Right ventricle myocardium inferior (tissue), 1 donor: ENCODE results near the gene RAI1. TPM values are rescaled to one million over a fixed set of nuclear protein-coding genes. Genes with fewer than 3 reads are reported as not detected.
"Not testable (repeated sequence)": the region's sequence is repeated elsewhere in the genome, so short reads cannot be mapped to it uniquely, and the experiment has no call there.

ENCODE experiments used
- ATAC-seq: fragments of 200-7000 bp; cut with Tn5 transposase; one replicate; pipeline ENCODE4 v1.9.1; 2020; ENCODE audit warnings: mild to moderate bottlenecking, moderate library complexity
- DNase-seq: peaks from one replicate; pipeline ENCODE4 v3.0.0; 2021; ENCODE audit errors: missing footprints
- intact Hi-C: fragments of 100-400 bp; cut with DNase I; formaldehyde crosslinking; loops from one replicate; pipeline ENCODE4 v1.11.0; 2022
- total RNA-seq: library from RNA; stranded (reverse); fragmentation: NEBNext Ultra II Directional; extraction: Animal tissue kit (Norgen Biotek cat#: 25700); gene quantifications from one replicate; pipeline ENCODE4 v1.2.1, GENCODE V29; 2021
- donor health status: DM: no; HTN: yes; CAD: no; lungs with severe emphysema.

Gene RAI1
- total RNA-seq, 1 donor from 2014 or later = 31.9 TPM

GRCh38 chr17:17677299-17678040 is 3.8 kb upstream of the RAI1 start:
- DNase-seq = no peak
- intact Hi-C loops = no loop called here

GRCh38 chr17:17678063-17678699 is 3.1 kb upstream of the RAI1 start:
- intact Hi-C loops, ATAC-seq, DNase-seq: not testable (repeated sequence)

More at GRCh38 chr17:17677299-17678040, 3.8 kb upstream of the RAI1 start:
- ATAC-seq = no peak

DNA sequence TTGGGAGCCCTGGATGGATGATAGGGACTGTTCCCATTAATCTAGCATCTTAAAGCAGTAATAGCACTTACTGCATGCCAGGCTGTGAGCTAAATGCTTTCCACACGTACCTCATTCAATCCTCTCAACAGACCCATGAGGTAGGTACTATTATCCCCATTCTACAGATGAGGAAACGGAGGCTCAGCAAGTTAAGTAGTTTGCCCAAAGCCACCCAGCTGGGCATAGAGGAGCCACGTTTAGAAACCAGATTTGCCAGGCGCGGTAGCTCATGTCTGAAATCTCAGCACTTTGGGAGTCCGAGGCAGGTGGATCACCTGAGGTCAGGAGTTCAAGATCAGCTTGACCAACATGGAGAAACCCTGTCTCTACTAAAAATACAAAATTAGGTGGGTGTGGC is 2.0 kb upstream of the RAI1 start:
- ATAC-seq (no peak), DNase-seq (no peak)
- intact Hi-C loops = no loop called here

DNA sequence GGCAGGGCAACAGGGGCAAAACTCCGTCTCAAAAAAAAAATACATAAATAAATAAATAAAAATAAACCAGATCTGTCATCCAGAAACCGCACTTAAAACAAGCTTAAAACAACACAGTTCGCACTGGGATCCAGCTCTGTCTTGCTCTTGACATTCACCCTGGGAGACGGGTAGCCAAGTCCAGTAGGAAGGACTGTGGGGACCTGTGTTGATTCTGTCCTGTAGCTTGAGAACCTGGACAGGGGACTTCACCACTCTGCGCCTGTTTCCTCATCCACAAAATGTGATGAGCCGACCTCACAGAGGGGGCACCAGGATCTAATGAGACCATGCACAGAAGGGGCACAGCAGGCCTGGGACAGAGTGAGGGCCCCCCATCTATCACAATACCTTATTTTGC is 1.5 kb upstream of the RAI1 start:
- no peak for ATAC-seq
- intact Hi-C loops = loop anchor here (5.0 kb wide), 2 partner anchors 128 to 238 kb away; no protein-coding TSS in a partner anchor
- DNase-seq = no peak

DNA sequence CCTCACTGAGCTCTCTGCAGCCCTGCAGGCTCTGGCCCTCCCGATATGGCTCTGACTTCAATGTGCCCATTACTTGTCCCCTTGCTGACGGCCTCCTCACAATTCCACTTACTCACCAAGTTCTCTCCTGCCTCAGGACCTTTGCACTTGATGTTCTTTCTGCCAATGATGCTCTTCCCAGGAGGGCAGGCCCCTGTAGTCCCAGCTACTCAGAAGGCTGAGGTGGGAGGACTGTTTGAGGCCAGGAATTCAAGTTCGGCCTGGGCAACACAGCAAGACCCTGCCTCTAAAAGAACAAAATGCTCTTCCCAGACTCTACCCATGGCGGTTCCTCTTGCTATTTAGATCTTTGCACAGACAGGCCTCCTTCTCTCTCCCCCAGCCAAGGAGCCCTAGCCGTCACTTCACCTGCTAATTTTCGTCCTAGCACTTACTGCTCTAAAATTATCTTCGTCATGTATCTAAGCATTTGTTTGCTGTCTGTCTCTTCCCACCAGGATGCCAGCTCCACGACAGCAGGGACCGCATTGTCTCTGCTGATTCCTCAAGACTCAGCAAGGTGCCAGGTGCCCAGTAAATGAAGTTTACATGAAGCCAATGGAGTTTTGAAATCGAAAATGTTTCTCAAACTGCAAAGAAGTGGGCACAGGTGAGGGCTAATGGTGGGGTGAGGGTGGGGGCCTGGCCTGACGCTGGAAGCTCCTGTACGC is 626 bp upstream of the RAI1 start:
- DNase-seq = no peak
- intact Hi-C loops = loop anchor here (1.0 to 5.0 kb wide), 4 partner anchors 127 to 353 kb away; no protein-coding TSS in a partner anchor
- no peak for ATAC-seq

DNA sequence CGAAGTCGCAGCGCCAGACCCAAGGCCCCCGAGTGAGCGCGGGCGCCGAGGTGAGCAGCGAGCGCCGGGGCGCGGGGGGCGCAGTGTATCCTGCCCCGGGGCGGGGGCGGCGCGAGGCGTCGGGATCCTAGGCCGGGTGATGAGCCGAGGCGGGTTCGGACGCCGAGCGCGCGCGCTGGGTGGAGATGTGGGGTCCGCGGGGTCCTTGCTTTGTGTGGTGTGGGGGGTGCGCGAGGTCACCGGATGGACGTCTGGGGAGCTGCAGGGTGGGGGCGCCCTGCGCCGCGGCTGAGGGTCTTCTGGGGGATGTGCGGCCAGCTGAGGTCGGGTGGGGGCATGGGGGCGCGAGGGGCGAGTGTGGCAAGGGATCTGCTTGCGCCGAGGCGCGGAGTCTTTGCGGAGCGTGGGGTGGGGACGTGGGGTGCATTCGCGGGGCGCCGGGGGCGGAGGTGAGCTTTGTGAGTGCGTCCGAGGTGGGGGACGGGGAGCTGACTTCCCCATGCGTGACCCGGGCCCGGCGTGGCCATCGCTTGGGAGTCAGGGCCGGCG is 560 bp downstream of the RAI1 start:
- peak; percentile 83 for DNase-seq
- ATAC-seq = peak; percentile 28
- intact Hi-C loops = loop anchor here (1.0 to 5.0 kb wide), 6 partner anchors 71 to 351 kb away; no protein-coding TSS in a partner anchor

- peak; percentile 59 for ATAC-seq
- DNase-seq = no peak
- intact Hi-C loops = loop anchor here (2.0 to 5.0 kb wide), 4 partner anchors 70 to 235 kb away; no protein-coding TSS in a partner anchor
Measured at GRCh38 chr17:17682293-17682736, 1.1 kb downstream of the RAI1 start.

- DNase-seq (peak; percentile 87), ATAC-seq (peak; percentile 67)
- intact Hi-C loops = loop anchor here (2.0 to 5.0 kb wide), 4 partner anchors 70 to 234 kb away; no protein-coding TSS in a partner anchor
Measured at GRCh38 chr17:17682737-17683680, 1.8 kb downstream of the RAI1 start.

GRCh38 chr17:17683710-17684365 is 2.6 kb downstream of the RAI1 start:
- DNase-seq (no peak), ATAC-seq (no peak)
- intact Hi-C loops = loop anchor here (2.0 to 5.0 kb wide), 4 partner anchors 69 to 233 kb away; no protein-coding TSS in a partner anchor

- intact Hi-C loops = loop anchor here (5.0 kb wide), 2 partner anchors 122 to 232 kb away; no protein-coding TSS in a partner anchor
- ATAC-seq = no peak
- no peak for DNase-seq
Measured at GRCh38 chr17:17684906-17685774, 3.9 kb downstream of the RAI1 start.

DNA sequence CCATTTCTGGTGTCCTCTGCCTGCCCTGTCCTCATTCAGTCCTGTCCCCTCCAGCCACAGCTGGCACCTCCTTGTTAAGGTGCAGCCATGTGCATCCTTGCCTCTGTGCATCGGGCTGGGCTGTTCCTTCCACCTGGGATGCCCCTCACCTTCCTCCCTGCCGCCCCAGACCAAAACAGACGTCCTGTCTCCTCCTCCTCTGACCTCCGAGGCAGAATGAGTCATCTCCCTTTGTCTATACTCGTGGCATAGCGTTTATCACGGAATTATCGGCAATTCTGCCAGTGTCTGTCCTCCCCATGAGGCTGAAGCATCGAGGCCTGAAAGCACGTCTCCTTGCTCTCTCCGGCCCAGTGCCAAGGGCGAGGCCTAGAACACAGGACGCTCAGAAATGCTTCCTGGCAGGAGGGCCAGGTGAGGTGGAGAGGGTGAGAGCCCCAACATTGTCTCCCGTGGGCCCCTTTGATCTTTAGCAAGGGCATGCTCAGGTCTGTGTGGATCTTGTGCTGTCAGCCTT is 4.6 kb downstream of the RAI1 start:
- ATAC-seq (no peak), DNase-seq (no peak)
- intact Hi-C loops = no loop called here

- intact Hi-C loops = no loop called here
- ATAC-seq (no peak), DNase-seq (no peak)
Measured at GRCh38 chr17:17689312-17689711, 8.1 kb downstream of the RAI1 start.

DNA sequence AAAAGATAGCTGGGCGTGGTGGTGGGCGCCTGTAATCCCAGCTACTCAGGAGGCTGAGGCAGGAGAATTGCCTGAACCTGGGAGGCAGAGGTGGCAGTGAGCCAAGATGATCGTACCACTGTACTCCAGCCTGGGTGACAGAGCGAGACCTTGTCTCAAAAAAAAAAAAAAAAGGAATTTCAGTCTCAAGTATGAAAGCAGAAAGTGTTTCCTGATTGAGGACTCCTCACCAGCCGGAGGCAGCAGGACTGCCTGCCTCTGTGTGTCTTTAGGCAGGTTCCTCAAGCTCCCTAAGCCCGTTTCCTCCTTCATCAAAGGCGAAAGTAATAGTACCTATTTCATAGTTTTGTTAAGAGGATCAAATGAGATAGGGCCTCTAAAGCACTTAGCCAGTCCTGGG is 9.0 kb downstream of the RAI1 start:
- DNase-seq, intact Hi-C loops, ATAC-seq: not testable (repeated sequence)

DNA sequence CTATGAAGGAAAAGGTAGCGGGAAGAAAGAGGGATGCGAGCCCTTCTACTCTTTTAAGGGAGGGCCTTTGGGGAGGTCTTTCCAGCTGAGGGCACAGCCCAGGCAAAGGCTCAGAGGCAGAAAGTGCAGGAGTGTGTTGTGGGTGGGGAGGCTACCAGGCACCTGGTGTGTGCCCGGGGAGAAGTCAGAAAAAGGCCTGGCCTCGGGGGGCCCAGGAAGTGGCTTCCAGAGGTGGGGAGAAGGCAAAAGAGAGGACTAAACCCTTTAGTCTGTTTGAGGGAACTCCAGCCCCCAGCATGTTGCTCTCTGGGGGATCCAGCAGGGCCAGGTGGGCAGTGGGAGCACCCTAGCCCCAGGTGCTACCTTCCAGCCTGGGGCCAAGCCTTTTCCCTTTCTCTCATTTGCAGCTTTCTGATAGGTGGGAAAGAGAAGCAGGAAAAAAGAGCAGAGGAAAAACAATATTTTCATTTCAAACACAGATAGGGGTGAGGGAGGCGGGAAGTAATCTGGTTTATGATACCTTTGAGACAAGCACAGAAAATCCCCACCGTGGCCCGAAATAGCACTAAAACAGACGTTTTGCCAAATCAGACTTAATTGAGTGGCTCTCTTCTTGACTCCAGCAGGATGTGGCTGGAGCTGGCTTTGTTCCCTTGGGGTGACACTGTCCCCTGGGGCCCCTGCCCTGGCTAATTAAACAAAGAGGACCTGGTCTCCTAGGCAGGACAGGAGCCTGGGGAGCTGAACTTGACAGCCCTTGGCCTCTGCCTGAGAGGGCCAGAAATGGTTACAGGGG is 10.4 kb downstream of the RAI1 start:
- DNase-seq (no peak), ATAC-seq (no peak)
- intact Hi-C loops = no loop called here
